ENCODE results near the gene GPC5. TPM values are rescaled to one million over a fixed set of nuclear protein-coding genes. Genes with fewer than 3 reads are reported as not detected.
"Not testable (repeated sequence)": the region's sequence is repeated elsewhere in the genome, so short reads cannot be mapped to it uniquely, and the experiment has no call there.

The GPC5 gene
- total RNA-seq, 3 donors from 2014 or later: 0.13 to 0.16 TPM; not detected in 1

DNA sequence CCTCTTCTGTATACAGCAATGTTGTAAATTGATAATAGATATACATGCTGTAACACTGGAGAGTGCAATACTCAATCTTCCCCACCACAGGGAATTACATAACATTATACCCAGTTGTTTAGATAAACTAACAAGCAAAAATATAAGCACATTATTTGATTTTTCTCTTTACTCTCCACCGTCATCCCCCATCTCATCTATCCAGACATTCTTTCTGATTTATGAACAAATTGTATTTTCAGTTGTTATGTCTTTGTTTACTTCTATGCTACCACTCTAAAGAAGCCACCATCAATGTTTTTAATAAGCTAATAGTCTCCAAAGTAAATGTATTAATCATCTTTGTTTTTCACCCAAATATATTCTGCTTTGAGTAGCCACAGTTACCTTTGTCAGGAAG lies 1337.5 kb downstream of the GPC5 start:
- Mint-ChIP-seq H3K9me3 (peaks cover 8% of the 10 kb centered on the region), H3K36me3 (ENCODE audit: insufficient read depth) (no peaks in the 10 kb centered on the region), H3K27me3 (ENCODE audit: low read depth) (no peaks in the 10 kb centered on the region), H3K4me3 (no peak overlapping the region), H3K4me1 (ENCODE audit: low read depth) (no peaks in the 10 kb centered on the region)
- ATAC-seq (no peak), DNase-seq (no peak)

DNA sequence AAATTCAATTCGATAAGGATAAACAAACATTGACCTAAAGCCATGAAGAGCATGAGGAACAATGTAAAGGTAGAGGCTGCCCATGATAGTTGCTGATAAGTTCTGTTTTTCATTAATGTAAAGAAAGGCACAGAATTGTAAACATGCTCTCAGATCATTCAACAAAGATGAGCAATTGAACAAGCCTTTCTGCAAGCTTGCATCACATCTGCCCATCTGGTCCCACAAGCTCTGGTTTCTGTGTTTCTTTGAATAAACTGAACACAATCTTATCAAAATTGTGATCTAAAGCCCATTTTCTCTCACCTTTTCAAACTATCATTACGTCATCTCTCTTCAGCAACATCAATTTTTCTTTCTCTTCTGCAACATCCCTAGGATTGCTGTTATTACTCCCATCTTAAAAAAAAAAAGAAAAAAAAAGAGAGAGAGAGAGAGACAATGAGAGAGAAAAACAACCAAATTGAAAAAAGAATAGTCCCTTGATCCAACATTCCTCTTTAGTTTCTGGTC lies 1340.9 kb downstream of the GPC5 start:
- no peaks in the 10 kb centered on the region for H3K4me1 Mint-ChIP-seq (ENCODE audit: low read depth)
- H3K36me3 Mint-ChIP-seq (ENCODE audit: insufficient read depth): no peaks in the 10 kb centered on the region
- H3K9me3 Mint-ChIP-seq: peaks cover 8% of the 10 kb centered on the region
- DNase-seq: no peak
- H3K4me3 Mint-ChIP-seq: no peak overlapping the region
- H3K27me3 Mint-ChIP-seq (ENCODE audit: low read depth): no peaks in the 10 kb centered on the region
- ATAC-seq: no peak

DNA sequence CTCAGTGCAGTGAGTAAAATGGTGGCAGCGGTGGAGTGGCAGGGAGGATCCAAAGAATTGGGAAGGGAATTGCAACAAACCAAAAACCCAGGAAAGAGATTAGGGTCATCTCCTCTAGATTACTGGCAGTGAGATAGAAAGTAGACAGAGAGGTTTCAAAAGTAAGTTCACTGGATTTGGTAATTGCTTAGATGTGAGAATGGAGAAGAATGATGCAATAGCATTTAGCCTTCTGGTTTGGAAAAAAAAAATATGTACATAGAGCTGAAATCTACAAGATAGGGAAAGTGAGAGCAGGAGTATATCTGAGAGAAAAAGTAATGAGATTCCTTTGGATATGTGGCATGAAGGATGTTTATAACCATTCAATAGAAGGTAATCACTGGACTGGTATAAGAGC lies 1345.6 kb downstream of the GPC5 start:
- Mint-ChIP-seq H3K4me1 (ENCODE audit: low read depth) (no peaks in the 10 kb centered on the region), H3K36me3 (ENCODE audit: insufficient read depth) (no peaks in the 10 kb centered on the region), H3K9me3 (peaks cover 4% of the 10 kb centered on the region), H3K4me3 (no peak overlapping the region), H3K27me3 (ENCODE audit: low read depth) (no peaks in the 10 kb centered on the region)
- DNase-seq (no peak), ATAC-seq (no peak)

DNA sequence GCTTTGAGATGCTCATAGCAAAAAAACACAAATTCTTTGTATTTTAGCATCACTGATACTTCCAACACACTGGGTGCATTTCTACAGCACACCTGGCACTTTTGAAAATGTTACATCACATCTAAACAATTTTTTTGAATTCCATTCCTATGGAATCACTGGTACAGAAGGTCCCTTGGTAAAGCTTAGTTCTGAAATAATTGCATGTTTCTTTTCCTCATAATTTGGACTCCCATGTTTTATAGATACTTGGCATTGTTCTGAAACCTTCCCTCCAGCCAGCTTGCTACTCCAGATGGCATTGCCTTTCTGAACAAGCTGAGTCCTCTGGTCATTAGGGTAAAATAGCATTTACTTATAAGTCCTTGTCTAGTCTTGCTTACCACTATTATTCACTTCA lies 1346.8 kb downstream of the GPC5 start:
- H3K4me1 Mint-ChIP-seq (ENCODE audit: low read depth): no peaks in the 10 kb centered on the region
- no peaks in the 10 kb centered on the region for H3K27me3 Mint-ChIP-seq (ENCODE audit: low read depth)
- no peak for DNase-seq
- no peak for ATAC-seq
- peaks cover 4% of the 10 kb centered on the region for H3K9me3 Mint-ChIP-seq
- no peak overlapping the region for H3K4me3 Mint-ChIP-seq
- H3K36me3 Mint-ChIP-seq (ENCODE audit: insufficient read depth): no peaks in the 10 kb centered on the region

DNA sequence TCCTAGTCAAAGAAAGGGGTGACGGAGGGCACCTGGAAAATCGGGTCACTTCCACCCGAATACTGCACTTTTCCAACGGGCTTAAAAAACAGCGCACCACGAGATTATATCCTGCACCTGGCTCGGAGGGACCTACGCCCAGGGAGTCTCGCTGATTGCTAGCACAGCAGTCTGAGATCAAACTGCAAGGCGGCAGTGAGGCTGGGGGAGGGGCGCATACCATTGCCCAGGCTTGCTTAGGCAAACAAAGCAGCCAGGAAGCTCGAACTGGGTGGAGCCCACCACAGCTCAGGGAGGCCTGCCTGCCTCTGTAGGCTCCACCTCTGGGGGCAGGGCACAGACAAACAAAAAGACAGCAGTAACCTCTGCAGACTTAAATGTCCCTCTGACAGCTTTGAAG lies 1354.3 kb downstream of the GPC5 start:
- not testable (repeated sequence) for ATAC-seq; H3K36me3 Mint-ChIP-seq (ENCODE audit: insufficient read depth); DNase-seq; H3K4me3 Mint-ChIP-seq; H3K4me1 Mint-ChIP-seq (ENCODE audit: low read depth); H3K9me3 Mint-ChIP-seq; H3K27me3 Mint-ChIP-seq (ENCODE audit: low read depth)

DNA sequence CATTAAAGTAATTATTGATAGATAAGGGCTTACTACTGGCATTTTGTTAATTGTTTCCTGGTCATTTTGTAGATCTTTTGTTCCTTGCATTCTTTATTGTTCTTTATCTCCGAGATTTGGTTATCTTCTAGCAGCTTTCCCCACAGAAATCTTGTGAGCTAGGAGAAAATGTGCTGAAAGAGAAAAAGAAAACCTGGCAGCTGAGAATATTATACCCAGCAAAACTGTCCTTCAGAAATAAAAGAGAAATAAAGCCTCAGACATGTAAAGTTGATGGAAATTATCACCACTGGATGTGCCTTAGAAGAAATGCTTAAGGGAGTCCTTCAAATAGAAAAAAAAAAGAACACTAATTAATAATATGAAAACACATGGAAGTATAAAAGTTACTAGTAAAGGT lies 1363.3 kb downstream of the GPC5 start:
- H3K4me3 Mint-ChIP-seq: no peak overlapping the region
- peaks cover 28% of the 10 kb centered on the region for H3K9me3 Mint-ChIP-seq
- ATAC-seq: no peak
- H3K27me3 Mint-ChIP-seq (ENCODE audit: low read depth): no peaks in the 10 kb centered on the region
- no peaks in the 10 kb centered on the region for H3K4me1 Mint-ChIP-seq (ENCODE audit: low read depth)
- no peak for DNase-seq
- no peaks in the 10 kb centered on the region for H3K36me3 Mint-ChIP-seq (ENCODE audit: insufficient read depth)

DNA sequence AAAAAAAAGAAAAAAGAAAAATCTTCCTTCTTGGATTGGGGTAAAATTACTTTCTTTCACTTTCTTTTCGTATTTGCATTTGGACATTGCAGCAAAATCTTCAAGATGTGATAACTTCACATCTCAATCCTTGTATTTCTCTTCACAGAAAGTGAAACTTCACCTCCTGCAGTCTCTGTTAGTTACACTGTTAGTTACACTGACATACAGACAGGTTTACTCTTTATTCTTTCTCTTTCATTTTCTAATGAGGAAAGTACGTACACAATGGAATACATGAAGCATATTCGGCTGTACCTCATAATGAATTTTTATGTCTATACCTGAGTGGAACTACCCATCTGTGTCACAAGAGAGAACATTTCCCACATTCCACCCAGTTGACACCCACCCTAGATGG lies 1369.0 kb downstream of the GPC5 start:
- ATAC-seq (no peak), DNase-seq (no peak)
- no peak overlapping the region for H3K4me3 Mint-ChIP-seq
- H3K4me1 Mint-ChIP-seq (ENCODE audit: low read depth): no peaks in the 10 kb centered on the region
- no peaks in the 10 kb centered on the region for H3K27me3 Mint-ChIP-seq (ENCODE audit: low read depth)
- no peaks in the 10 kb centered on the region for H3K36me3 Mint-ChIP-seq (ENCODE audit: insufficient read depth)
- peaks cover 8% of the 10 kb centered on the region for H3K9me3 Mint-ChIP-seq

DNA sequence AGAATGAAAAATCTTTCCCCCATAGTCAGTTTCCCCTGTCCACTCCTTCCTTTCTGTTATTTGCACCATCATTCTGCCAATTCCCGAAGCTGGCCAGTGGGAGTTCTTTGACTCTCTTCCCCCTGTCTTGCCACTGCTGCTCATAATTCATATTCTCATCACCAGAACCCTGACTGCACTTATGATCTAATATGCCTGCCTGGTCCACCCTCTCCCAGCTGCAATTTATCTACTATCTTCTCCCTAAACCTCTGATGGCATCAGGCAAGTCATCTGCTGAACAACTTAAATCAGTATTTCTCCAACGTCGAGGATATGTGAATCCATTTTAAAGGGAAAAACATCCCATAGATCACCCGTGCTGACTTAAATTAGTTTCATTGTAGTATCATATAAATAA lies 1370.2 kb downstream of the GPC5 start:
- H3K9me3 Mint-ChIP-seq: peaks cover 5% of the 10 kb centered on the region
- ATAC-seq (no peak), DNase-seq (no peak)
- no peaks in the 10 kb centered on the region for H3K4me1 Mint-ChIP-seq (ENCODE audit: low read depth)
- H3K27me3 Mint-ChIP-seq (ENCODE audit: low read depth): no peaks in the 10 kb centered on the region
- no peaks in the 10 kb centered on the region for H3K36me3 Mint-ChIP-seq (ENCODE audit: insufficient read depth)
- H3K4me3 Mint-ChIP-seq: no peak overlapping the region

DNA sequence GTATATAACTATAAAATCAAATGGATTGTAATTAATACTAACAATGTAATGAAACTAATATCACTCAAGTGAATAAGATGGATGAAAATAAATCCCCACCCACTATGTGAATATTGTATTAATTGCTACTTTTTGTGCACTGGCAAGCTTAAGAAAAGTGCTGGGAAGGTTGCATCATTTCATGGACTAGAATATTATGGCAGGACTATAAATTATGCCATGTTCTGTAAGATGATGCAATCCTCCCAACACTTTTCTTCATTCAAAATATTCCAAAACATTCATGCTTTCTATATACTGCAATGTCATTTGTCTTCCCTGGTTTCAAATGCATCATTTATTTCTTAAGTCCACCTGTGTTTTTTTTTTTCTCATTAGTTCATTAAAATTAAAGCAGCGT lies 1370.6 kb downstream of the GPC5 start:
- ATAC-seq (no peak), DNase-seq (no peak)
- H3K36me3 Mint-ChIP-seq (ENCODE audit: insufficient read depth): no peaks in the 10 kb centered on the region
- peaks cover 7% of the 10 kb centered on the region for H3K9me3 Mint-ChIP-seq
- H3K4me3 Mint-ChIP-seq: no peak overlapping the region
- H3K27me3 Mint-ChIP-seq (ENCODE audit: low read depth): no peaks in the 10 kb centered on the region
- H3K4me1 Mint-ChIP-seq (ENCODE audit: low read depth): no peaks in the 10 kb centered on the region

DNA sequence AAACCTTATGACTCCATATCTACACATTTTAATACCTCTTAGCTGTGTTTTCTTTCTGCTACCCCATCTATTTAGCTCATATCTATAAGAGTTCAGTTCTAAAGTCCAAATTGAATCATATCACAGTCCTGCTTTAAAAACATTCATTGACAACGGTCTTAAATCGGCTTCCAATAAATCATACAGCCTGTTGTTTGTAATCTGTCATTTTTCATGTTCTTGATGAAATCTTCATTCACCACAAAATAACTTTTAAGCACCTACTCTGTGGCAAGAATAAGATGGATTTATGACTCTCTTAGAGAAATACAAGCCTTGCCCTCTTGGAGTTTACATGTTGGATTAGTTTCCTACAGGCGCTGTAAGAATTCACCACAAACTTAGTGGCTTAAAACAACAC lies 1377.2 kb downstream of the GPC5 start:
- Mint-ChIP-seq H3K36me3 (ENCODE audit: insufficient read depth) (no peaks in the 10 kb centered on the region), H3K9me3 (peaks cover 10% of the 10 kb centered on the region), H3K4me1 (ENCODE audit: low read depth) (no peaks in the 10 kb centered on the region), H3K27me3 (ENCODE audit: low read depth) (no peaks in the 10 kb centered on the region), H3K4me3 (no peak overlapping the region)
- DNase-seq (no peak), ATAC-seq (no peak)

DNA sequence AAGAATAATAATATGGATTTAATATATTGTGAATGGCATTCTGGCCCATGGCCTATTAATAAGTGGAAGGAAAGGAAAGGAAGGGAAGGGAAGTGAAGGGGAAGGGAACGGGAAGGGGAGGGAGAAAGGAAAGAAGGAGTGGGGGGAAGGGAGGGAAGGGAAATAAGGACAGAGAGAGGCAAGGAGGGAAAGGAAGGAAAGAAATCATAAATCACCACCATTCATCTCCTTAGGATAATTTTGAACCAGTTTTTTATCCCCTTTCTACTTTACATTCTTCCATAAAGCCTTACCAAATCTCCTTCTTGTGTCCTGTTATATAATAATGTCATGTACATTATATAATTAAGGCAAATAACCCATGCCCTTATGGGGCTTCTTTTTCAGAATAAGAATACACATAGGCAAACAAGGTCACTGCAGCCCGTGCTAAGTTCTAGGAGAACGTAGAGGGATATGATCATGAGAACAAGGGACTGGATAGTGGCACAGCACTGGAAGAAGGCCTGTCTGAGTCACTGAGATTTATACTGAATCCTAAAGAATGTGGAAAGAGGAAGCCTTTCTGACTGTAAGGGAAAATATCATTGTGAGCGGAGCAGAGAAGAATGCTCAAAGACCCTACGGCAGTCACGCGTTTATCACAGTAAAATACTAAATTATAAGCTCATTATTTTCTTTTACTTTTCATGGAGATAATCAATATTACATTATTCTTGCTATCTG lies 1383.7 kb downstream of the GPC5 start:
- H3K9me3 Mint-ChIP-seq: no peaks in the 10 kb centered on the region
- no peaks in the 10 kb centered on the region for H3K36me3 Mint-ChIP-seq (ENCODE audit: insufficient read depth)
- H3K27me3 Mint-ChIP-seq (ENCODE audit: low read depth): no peaks in the 10 kb centered on the region
- no peaks in the 10 kb centered on the region for H3K4me1 Mint-ChIP-seq (ENCODE audit: low read depth)
- DNase-seq (no peak), ATAC-seq (no peak)
- no peak overlapping the region for H3K4me3 Mint-ChIP-seq

DNA sequence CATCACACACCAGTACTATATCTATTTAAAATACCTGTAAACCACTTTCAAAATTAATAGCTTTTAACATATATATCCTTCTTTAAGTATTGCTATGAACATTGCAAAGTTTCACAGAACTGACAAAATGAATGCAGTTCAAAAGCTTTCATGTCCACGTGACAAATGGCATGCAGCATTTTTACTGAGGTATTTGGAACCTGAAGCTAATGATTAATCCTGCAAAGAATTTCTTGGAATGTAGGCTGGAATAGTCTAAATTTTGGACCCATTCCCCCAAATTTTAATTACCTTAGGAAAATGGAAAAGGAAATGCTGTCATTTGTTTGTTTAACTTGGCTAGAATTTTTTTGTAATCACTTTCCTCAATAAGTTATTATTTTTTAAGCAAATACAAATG lies 1404.4 kb downstream of the GPC5 start:
- no peaks in the 10 kb centered on the region for H3K27me3 Mint-ChIP-seq (ENCODE audit: low read depth)
- no peaks in the 10 kb centered on the region for H3K36me3 Mint-ChIP-seq (ENCODE audit: insufficient read depth)
- no peak for ATAC-seq
- H3K9me3 Mint-ChIP-seq: peaks cover 4% of the 10 kb centered on the region
- DNase-seq: no peak
- peaks cover 10% of the 10 kb centered on the region for H3K4me1 Mint-ChIP-seq (ENCODE audit: low read depth)
- H3K4me3 Mint-ChIP-seq: no peak overlapping the region

DNA sequence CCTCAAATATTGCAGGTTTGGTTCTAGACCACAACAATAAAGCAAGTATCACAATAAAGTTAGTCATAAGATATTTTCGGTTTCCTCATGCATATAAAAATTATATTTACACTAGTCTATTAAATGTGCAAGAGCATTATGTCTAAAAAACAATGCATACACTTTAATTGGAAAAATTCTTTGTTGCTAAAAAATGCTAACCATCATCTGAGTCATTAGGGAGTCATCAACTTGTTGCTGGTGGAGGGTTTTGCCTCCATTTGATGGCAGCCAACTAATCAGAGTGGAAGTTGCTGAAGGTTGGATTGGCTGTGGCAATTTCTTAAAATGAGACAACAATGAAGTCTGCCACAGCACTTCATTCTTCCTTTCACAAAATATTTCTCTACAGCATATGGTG lies 1405.9 kb downstream of the GPC5 start:
- Mint-ChIP-seq H3K27me3 (ENCODE audit: low read depth) (no peaks in the 10 kb centered on the region), H3K4me1 (ENCODE audit: low read depth) (peaks cover 10% of the 10 kb centered on the region), H3K4me3 (no peak overlapping the region), H3K9me3 (peaks cover 4% of the 10 kb centered on the region), H3K36me3 (ENCODE audit: insufficient read depth) (no peaks in the 10 kb centered on the region)
- ATAC-seq (no peak), DNase-seq (no peak)

DNA sequence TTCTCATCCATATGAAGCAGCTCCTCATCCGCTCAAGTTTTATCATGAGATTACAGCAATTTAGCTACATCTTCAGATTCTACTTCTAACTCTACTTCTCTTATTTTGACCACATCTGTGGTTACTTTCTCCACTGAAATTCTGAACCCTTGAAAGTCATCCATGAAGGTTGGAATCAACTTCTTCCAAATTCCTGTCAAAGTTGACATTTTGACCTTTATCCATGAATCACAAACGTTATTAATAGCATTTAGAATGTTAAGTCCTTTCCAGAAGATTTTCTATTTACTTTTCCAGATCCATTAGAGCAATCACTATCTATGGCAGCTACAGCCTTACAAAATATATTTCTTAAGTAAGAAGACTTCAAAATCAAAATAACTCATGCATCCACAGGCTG lies 1406.5 kb downstream of the GPC5 start:
- Mint-ChIP-seq H3K36me3 (ENCODE audit: insufficient read depth) (no peaks in the 10 kb centered on the region), H3K4me1 (ENCODE audit: low read depth) (peaks cover 10% of the 10 kb centered on the region), H3K27me3 (ENCODE audit: low read depth) (no peaks in the 10 kb centered on the region), H3K4me3 (no peak overlapping the region), H3K9me3 (peaks cover 4% of the 10 kb centered on the region)
- ATAC-seq (no peak), DNase-seq (no peak)

DNA sequence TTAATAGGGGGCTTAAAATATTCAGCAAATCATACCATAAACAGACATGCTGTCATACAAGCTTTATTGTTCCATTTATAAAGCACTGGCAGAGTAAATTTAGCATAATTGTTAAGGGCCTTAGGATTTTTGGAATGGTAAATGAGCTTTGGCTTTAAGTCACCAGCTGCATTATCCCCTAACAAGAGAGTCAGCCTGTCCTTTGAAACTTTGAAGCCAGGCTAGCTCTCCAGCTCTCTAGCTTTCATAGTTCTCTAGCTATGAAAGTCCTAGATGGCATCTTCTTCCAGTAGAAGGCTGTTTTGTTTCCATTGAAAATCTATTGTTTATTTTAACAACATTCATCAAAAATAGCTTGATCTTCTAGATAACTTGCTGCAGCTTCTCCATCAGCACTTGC lies 1407.3 kb downstream of the GPC5 start:
- DNase-seq (no peak), ATAC-seq (no peak)
- no peaks in the 10 kb centered on the region for H3K27me3 Mint-ChIP-seq (ENCODE audit: low read depth)
- H3K36me3 Mint-ChIP-seq (ENCODE audit: insufficient read depth): no peaks in the 10 kb centered on the region
- peaks cover 10% of the 10 kb centered on the region for H3K4me1 Mint-ChIP-seq (ENCODE audit: low read depth)
- peak overlapping the region; percentile 67 for H3K4me3 Mint-ChIP-seq
- peaks cover 4% of the 10 kb centered on the region for H3K9me3 Mint-ChIP-seq

Measured in activated T-cell treated with anti-CD3 and anti-CD28 coated beads, Interleukin-2, amount 50 U/mL, for 4 hours (primary cell).